H1 (cell line): ENCODE measurements around the gene FOXC2. TPM values are rescaled to one million over a fixed set of nuclear protein-coding genes. Genes with fewer than 3 reads are reported as not detected.

ENCODE experiments used
- CTCF ChIA-PET: fragments of 300-600 bp; sonication (Branson Sonifier 250); formaldehyde crosslinking; loops from one replicate; lab custom pipeline; 2021; ENCODE audit not compliant: partially characterized antibody; lab: Charles Lee
- POLR2A ChIA-PET: fragments of 300-600 bp; sonication (Branson Sonifier 250); formaldehyde crosslinking; loops from one replicate; lab custom pipeline; 2021; ENCODE audit warnings: inconsistent platforms; ENCODE audit not compliant: partially characterized antibody; lab: Charles Lee
- DNase-seq, 2 experiments: peaks; one replicate each; pipeline versions ENCODE4 v3.0.0 to v3.0.0-alpha.2; 2010 to 2022; ENCODE audit warnings: low spot score in 2 of 2, low read depth in 1 of 2, mixed read lengths in 1 of 2
- FAIRE-seq: peaks from 2 replicates; lab custom pipeline; 2011; peaks lifted over from hg19 to GRCh38; lab: Jason Lieb, UNC
- H2AFZ ChIP-seq: 2 replicates; pipeline ENCODE4 v1.8.1; 2012; ENCODE audit warnings: low read length, inconsistent platforms
- H2AK5ac ChIP-seq: 2 replicates; pipeline ENCODE4 v1.6.1; 2013; ENCODE audit warnings: low read depth, low read length
- H2BK120ac ChIP-seq: replicated peaks from 2 replicates; pipeline ENCODE3; 2013; ENCODE audit warnings: low read depth, low read length, inconsistent platforms
- H2BK12ac ChIP-seq: 2 replicates; pipeline ENCODE4 v1.6.1; 2013; ENCODE audit warnings: low read depth, low read length
- H2BK15ac ChIP-seq: 2 replicates; pipeline ENCODE4 v1.6.1; 2013; ENCODE audit warnings: low read length
- H2BK20ac ChIP-seq: 2 replicates; pipeline ENCODE4 v1.6.1; 2013; ENCODE audit warnings: low read length
- H2BK5ac ChIP-seq: 2 replicates; pipeline ENCODE4 v1.6.1; 2013; ENCODE audit warnings: low read depth, low read length
- H3K14ac ChIP-seq: 2 replicates; pipeline ENCODE4 v1.6.1; 2013; ENCODE audit warnings: inconsistent platforms; ENCODE audit not compliant: insufficient read length
- H3K18ac ChIP-seq: 2 replicates; pipeline ENCODE4 v1.6.1; 2013; ENCODE audit warnings: low read length; ENCODE audit errors: extremely low read depth
- H3K23ac ChIP-seq: 2 replicates; pipeline ENCODE4 v1.6.1; 2013; ENCODE audit warnings: inconsistent platforms; ENCODE audit not compliant: insufficient read length
- H3K23me2 ChIP-seq: 2 replicates; pipeline ENCODE4 v1.6.1; 2013; ENCODE audit warnings: low read depth, low read length
- H3K27ac ChIP-seq: 2 replicates; pipeline ENCODE4 v1.6.1; 2011; ENCODE audit warnings: low read depth, low read length, inconsistent platforms
- H3K27me3 ChIP-seq, 4 experiments: replicated peaks in 1 of 4; 1 replicate in 1 of 4; 2 replicates in 3 of 4; pipeline versions ENCODE4 v1.6.1 to v1.8.1; 2011 to 2013; ENCODE audit warnings: low read length in 3 of 4, mild to moderate bottlenecking in 3 of 4, inconsistent platforms in 2 of 4, mixed read lengths in 2 of 4, moderate library complexity in 1 of 4; ENCODE audit not compliant: control insufficient read depth in 3 of 4, insufficient read depth in 3 of 4; ENCODE audit errors: extremely low read depth in 1 of 4
- H3K36me3 ChIP-seq, 4 experiments: 2 replicates each; pipeline versions ENCODE4 v1.6.1 to v1.8.1; 2011 to 2013; ENCODE audit warnings: mild to moderate bottlenecking in 4 of 4, low read length in 3 of 4, moderate library complexity in 2 of 4, control low read depth in 1 of 4, inconsistent platforms in 1 of 4; ENCODE audit not compliant: insufficient read depth in 4 of 4, control insufficient read depth in 2 of 4
- H3K4ac ChIP-seq: replicated peaks from 2 replicates; pipeline ENCODE3; 2013; ENCODE audit warnings: low read length, low read depth, mixed read lengths, inconsistent platforms; ENCODE audit not compliant: insufficient read length
- H3K4me1 ChIP-seq, 4 experiments: replicated peaks in 1 of 4; 1 replicate in 1 of 4; 2 replicates in 3 of 4; pipeline versions ENCODE4 v1.6.1 to v1.8.1; 2011 to 2013; ENCODE audit warnings: low read length in 3 of 4, inconsistent platforms in 2 of 4, mixed read lengths in 1 of 4; ENCODE audit not compliant: insufficient read depth in 4 of 4, control insufficient read depth in 3 of 4
- H3K4me2 ChIP-seq, 2 experiments: 2 replicates each; pipeline versions ENCODE4 v1.6.1 to v1.8.1; 2011 to 2013; ENCODE audit warnings: low read depth in 2 of 2, low read length in 2 of 2, control low read depth in 1 of 2, inconsistent platforms in 1 of 2, mild to moderate bottlenecking in 1 of 2; ENCODE audit not compliant: insufficient read depth in 1 of 2
- H3K4me3 ChIP-seq, 4 experiments: fragments of 200-600, 300-600 bp in 1 of 4; sonication (generic), shearing (Covaris generic), sonication (Bioruptor Twin) in 1 of 4; 2 replicates each; pipeline versions ENCODE4 v1.5.1 to v1.8.1; 2011 to 2016; ENCODE audit warnings: low read length in 4 of 4, low read depth in 3 of 4, control low read depth in 2 of 4, inconsistent platforms in 2 of 4, mild to moderate bottlenecking in 2 of 4, mixed read lengths in 1 of 4, moderate library complexity in 1 of 4; ENCODE audit not compliant: insufficient read depth in 2 of 4; ENCODE audit errors: extremely low read depth in 1 of 4
- H3K56ac ChIP-seq: replicated peaks from 2 replicates; pipeline ENCODE3; 2013; ENCODE audit warnings: low read depth, mild to moderate bottlenecking, mixed read lengths, low read length, inconsistent platforms; ENCODE audit not compliant: insufficient read length
- H3K79me1 ChIP-seq: 2 replicates; pipeline ENCODE4 v1.6.1; 2013; ENCODE audit warnings: low read depth, low read length, control low read depth
- H3K79me2 ChIP-seq, 2 experiments: 2 replicates each; pipeline versions ENCODE4 v1.6.1 to v1.8.1; 2012 to 2013; ENCODE audit warnings: low read length in 2 of 2, mild to moderate bottlenecking in 2 of 2, inconsistent platforms in 1 of 2; ENCODE audit not compliant: insufficient read depth in 2 of 2, control insufficient read depth in 1 of 2
- H3K9ac ChIP-seq, 4 experiments: replicated peaks in 1 of 4; 1 replicate in 1 of 4; 2 replicates in 3 of 4; pipeline versions ENCODE4 v1.6.1 to v1.8.1; 2011 to 2013; ENCODE audit warnings: low read depth in 3 of 4, low read length in 3 of 4, control low read depth in 2 of 4, mild to moderate bottlenecking in 2 of 4, moderate library complexity in 2 of 4, inconsistent platforms in 1 of 4; ENCODE audit errors: extremely low read depth in 1 of 4
- H3K9me3 ChIP-seq, 2 experiments: 2 replicates each; pipeline versions ENCODE4 v1.6.1 to v1.8.1; 2012 to 2013; ENCODE audit warnings: mild to moderate bottlenecking in 2 of 2, moderate library complexity in 2 of 2, control low read depth in 1 of 2, inconsistent platforms in 1 of 2, low read depth in 1 of 2, low read length in 1 of 2, mixed read lengths in 1 of 2; ENCODE audit not compliant: insufficient read depth in 2 of 2
- H4K20me1 ChIP-seq, 2 experiments: replicated peaks in 1 of 2; 2 replicates each; pipeline versions ENCODE3 to v1.8.1; 2011 to 2013; ENCODE audit warnings: inconsistent platforms in 2 of 2, low read length in 2 of 2, mild to moderate bottlenecking in 1 of 2; ENCODE audit not compliant: insufficient read depth in 2 of 2, control insufficient read depth in 1 of 2
- H4K5ac ChIP-seq: 2 replicates; pipeline ENCODE4 v1.6.1; 2013; ENCODE audit warnings: low read length, low read depth, mixed read lengths, inconsistent platforms; ENCODE audit not compliant: insufficient read length
- H4K8ac ChIP-seq: 2 replicates; pipeline ENCODE4 v1.8.0; 2013; ENCODE audit warnings: mild to moderate bottlenecking, moderate library complexity, low read length, inconsistent platforms; ENCODE audit not compliant: insufficient read depth; ENCODE audit errors: extremely low read depth
- H4K91ac ChIP-seq: replicated peaks from 2 replicates; pipeline ENCODE3; 2013; ENCODE audit warnings: low read length, mixed read lengths, inconsistent platforms; ENCODE audit not compliant: insufficient read length
- EGR1 ChIP-seq: IDR thresholded peaks from 2 replicates; pipeline ENCODE4 v1.6.1; 2011; ENCODE audit warnings: low read depth, low read length, borderline replicate concordance
- EZH2 ChIP-seq: fragments of 200-600 bp; sonication (generic); IDR thresholded peaks from 2 replicates; pipeline ENCODE4 v1.7.1; 2012; ENCODE audit warnings: low read depth, mild to moderate bottlenecking, moderate library complexity, low read length, inconsistent platforms; ENCODE audit not compliant: severe bottlenecking
- WGBS, 2 experiments: shearing (Covaris generic) in 1 of 2; methylation state at CpG; one replicate each; pipeline versions ENCODE4 v1.1.6 to v1.1.7; 2013 to 2015; ENCODE audit warnings: low lambda C conversion rate in 2 of 2, mixed read lengths in 2 of 2, inconsistent platforms in 1 of 2, low coverage in 1 of 2, missing lambda C conversion rate in 1 of 2; ENCODE audit not compliant: insufficient replicate concordance in 2 of 2, insufficient coverage in 1 of 2, insufficient read length in 1 of 2; ENCODE audit errors: extremely low coverage in 1 of 2, missing lambda C conversion rate in 1 of 2; 5-methylcytosine and 5-hydroxymethylcytosine counted together
- polyA plus RNA-seq, 7 experiments: library from polyadenylated mRNA; depleted of rRNA in 3 of 7; stranded (reverse) in 5 of 7; unstranded in 2 of 7; fragments of >200 nt in 5 of 7; fragments of 200-250 nt in 2 of 7; gene quantifications; 1 replicate in 5 of 7; 2 replicates in 1 of 7; 4 replicates in 1 of 7; pipeline versions ENCODE4 v1.2.1 to v1.2.3, GENCODE V29; 2011 to 2013; ENCODE audit warnings: missing spikeins in 2 of 7, mixed read lengths in 2 of 7
- total RNA-seq: library from RNA; stranded (reverse); fragmentation: NEBNext Ultra II Directional; extraction: Animal tissue kit (Norgen Biotek cat#: 25700); gene quantifications from 2 replicates; pipeline ENCODE4 v1.2.1, GENCODE V29; 2021

FOXC2 gene
- total and polyA plus RNA-seq, 2 of the 8 experiments (the other 6 are each of a cell fraction or from before 2014, with no cell fraction given): 0.09 TPM; not detected in 1

- Histone ChIP-seq H4K91ac (no peak overlapping the region), H4K8ac (no peak overlapping the region), H3K14ac (no peak overlapping the region), H2BK12ac (no peak overlapping the region), H3K23me2 (peaks cover 11% of the 10 kb centered on the region; the same call in 1 of the 2 replicates), H3K4me2 (peak overlapping the region; percentile 83 to 95; a peak in 2 of 4 replicates), H2BK120ac (no peak overlapping the region), H2BK20ac (no peak overlapping the region), H2BK5ac (no peak overlapping the region), H3K4ac (no peak overlapping the region), H3K27ac (no peak overlapping the region), H3K23ac (no peak overlapping the region), H4K5ac (no peak overlapping the region), H2AK5ac (no peak overlapping the region), H4K20me1 (peaks cover 4 to 6% of the 10 kb centered on the region in 2 experiments), H3K56ac (no peak overlapping the region), H3K9me3 (no peaks in the 10 kb centered on the region), H3K18ac (no peak overlapping the region), H3K4me1 (peaks cover 5 to 35% (median 20%) of the 10 kb centered on the region in 4 experiments), H3K79me2 (no peaks in the 10 kb centered on the region), H3K27me3 (peaks cover 54 to 81% (median 65%) of the 10 kb centered on the region in 4 experiments), H3K9ac (no peak overlapping the region), H2BK15ac (no peak overlapping the region), H3K36me3 (peaks cover 0 to 10% (median 0%) of the 10 kb centered on the region in 4 experiments; a peak in 1 of 8 replicates), H2AFZ (no peak overlapping the region), H3K4me3 (peak overlapping the region in 3 of 4 experiments; percentile 27 to 66 (median 38); a peak in 3 of 8 replicates), H3K79me1 (no peaks in the 10 kb centered on the region)
- TF ChIP-seq EZH2: peak; percentile 27
- TF ChIP-seq EGR1: no peak
- ChIA-PET POLR2A (no interaction called here), CTCF (interaction anchor here (0.8 to 3.5 kb wide), 7 partner anchors 10 to 564 kb away, joined by 3 to 13 read pairs (median 3); no protein-coding TSS in a partner anchor)
- 47% methylated on average over 15 of the region's 19 CpGs; no CpG with 5 or more reads in 1 of the 2 experiments for WGBS, 2 experiments
- DNase-seq: no peak
- no peak for FAIRE-seq
These were observed 13.6 kb downstream of the FOXC2 start for GRCh38 chr16:86580063-86580790.
